HepG2 (cell line): ENCODE measurements around the gene TNNI2. TPM values are rescaled to one million over a fixed set of nuclear protein-coding genes. Genes with fewer than 3 reads are reported as not detected.

Experiments used
- HES4 ChIP-seq: sonication (generic); formaldehyde crosslinking; IDR thresholded peaks from 2 replicates; pipeline ENCODE4 v1.9.0; 2021; ENCODE audit warnings: mild to moderate bottlenecking, missing genetic modification reagents, borderline replicate concordance
- HNRNPL ChIP-seq: fragments of 200-400 bp; formaldehyde crosslinking; IDR thresholded peaks from 2 replicates; pipeline ENCODE4 v1.6.1; 2017; ENCODE audit warnings: mild to moderate bottlenecking, low read depth, low read length
- MAFF ChIP-seq: IDR thresholded peaks from 2 replicates; pipeline ENCODE4 v1.6.1; 2011; ENCODE audit warnings: low read depth, low read length, improper control_type of control experiment
- POLR2AphosphoS2 ChIP-seq: IDR thresholded peaks from 2 replicates; pipeline ENCODE4 v1.6.1; 2011; ENCODE audit warnings: low read depth, low read length, improper control_type of control experiment
- USF2 ChIP-seq, 2 experiments: sonication (generic) in 1 of 2; formaldehyde crosslinking in 1 of 2; IDR thresholded peaks; 2 replicates each; pipeline versions ENCODE4 v1.5.1 to v1.6.1; 2011 to 2020; ENCODE audit warnings: borderline replicate concordance in 1 of 2, low read depth in 1 of 2, low read length in 1 of 2, mild to moderate bottlenecking in 1 of 2, missing genetic modification reagents in 1 of 2, moderate library complexity in 1 of 2
- ZFP36L1 ChIP-seq: sonication (generic); formaldehyde crosslinking; IDR thresholded peaks from 2 replicates; pipeline ENCODE4 v1.8.0; 2022; ENCODE audit warnings: mild to moderate bottlenecking, missing genetic modification reagents, moderate library complexity
- ZFP90 ChIP-seq: sonication (generic); formaldehyde crosslinking; IDR thresholded peaks from 2 replicates; pipeline ENCODE4 v1.8.0; 2022; ENCODE audit warnings: missing genetic modification reagents, mild to moderate bottlenecking, inconsistent platforms, borderline replicate concordance
- ZNF225 ChIP-seq: sonication (generic); formaldehyde crosslinking; IDR thresholded peaks from 2 replicates; pipeline ENCODE4 v1.4.0; 2020; ENCODE audit warnings: mild to moderate bottlenecking, missing genetic modification reagents
- ZNF530 ChIP-seq: sonication (generic); formaldehyde crosslinking; IDR thresholded peaks from 2 replicates; pipeline ENCODE4 v1.5.0; 2020; ENCODE audit warnings: low read depth, mild to moderate bottlenecking, missing genetic modification reagents
- polyA plus RNA-seq, 8 experiments: library from polyadenylated mRNA; depleted of rRNA in 3 of 8; stranded (reverse) in 7 of 8; unstranded in 1 of 8; fragments of >200 nt; fragmentation: Illumina TruSeq in 4 of 8; extraction: Trizol in 4 of 8; gene quantifications; 2 replicates each; pipeline versions ENCODE4 v1.2.1 to v1.2.3, GENCODE V29; 2011 to 2016; ENCODE audit warnings: low read depth in 4 of 8, missing spikeins in 1 of 8, mixed read lengths in 1 of 8; ENCODE audit not compliant: insufficient read depth in 1 of 8
- total RNA-seq, 5 experiments: library from RNA; depleted of rRNA; stranded (reverse); fragments of >200 nt; fragmentation: Illumina TruSeq; extraction: Trizol; gene quantifications; 2 replicates each; pipeline ENCODE4 v1.2.3, GENCODE V29; 2016; ENCODE audit warnings: low read depth in 1 of 5
- TF ChIP-seq, protein P1 (sequence below): sonication (generic); formaldehyde crosslinking; IDR thresholded peaks from 2 replicates; pipeline ENCODE4 v1.4.0; 2020; ENCODE audit warnings: mild to moderate bottlenecking, missing genetic modification reagents
- TF ChIP-seq, protein P2 (sequence below): conservative IDR thresholded peaks from 2 replicates; pipeline ENCODE4 v1.6.1; 2018; ENCODE audit warnings: missing genetic modification reagents

The TNNI2 gene
- total and polyA plus RNA-seq, 2 of the 13 experiments (the other 11 are each of a cell fraction or from before 2014, with no cell fraction given), result 7.2 to 12.0 TPM

DNA sequence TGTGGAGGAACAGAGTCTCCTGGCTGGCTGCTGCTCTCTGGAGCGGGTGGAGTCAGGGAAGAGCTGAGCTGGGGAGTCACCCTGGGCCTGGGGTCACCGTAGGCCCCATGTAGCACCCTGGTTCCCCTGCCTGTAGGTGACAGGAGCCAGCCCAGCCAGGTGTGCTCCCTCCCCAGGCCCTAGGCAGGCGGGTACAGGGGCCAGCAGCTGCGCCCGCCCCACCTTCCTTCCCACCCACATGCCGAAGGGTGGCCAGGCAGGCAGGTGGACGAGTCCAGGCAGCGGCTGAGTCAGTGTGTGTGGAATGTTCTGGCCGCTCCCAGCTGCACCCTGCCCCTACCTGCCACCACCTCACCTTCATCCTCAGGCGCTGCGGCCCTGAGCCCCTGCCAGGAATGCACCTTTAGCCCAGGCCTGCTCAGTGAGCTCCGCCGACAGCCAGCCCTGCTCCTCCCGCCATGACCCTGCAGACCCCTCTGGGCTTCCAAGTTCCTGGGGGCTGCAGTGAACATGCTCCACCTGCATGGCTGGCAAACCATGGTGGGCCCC is 4.6 kb upstream of the TNNI2 start (continued):
- TF ChIP-seq ZNF530 (CRISPR knock-in tag), result no peak
- TF ChIP-seq, protein P1, sequence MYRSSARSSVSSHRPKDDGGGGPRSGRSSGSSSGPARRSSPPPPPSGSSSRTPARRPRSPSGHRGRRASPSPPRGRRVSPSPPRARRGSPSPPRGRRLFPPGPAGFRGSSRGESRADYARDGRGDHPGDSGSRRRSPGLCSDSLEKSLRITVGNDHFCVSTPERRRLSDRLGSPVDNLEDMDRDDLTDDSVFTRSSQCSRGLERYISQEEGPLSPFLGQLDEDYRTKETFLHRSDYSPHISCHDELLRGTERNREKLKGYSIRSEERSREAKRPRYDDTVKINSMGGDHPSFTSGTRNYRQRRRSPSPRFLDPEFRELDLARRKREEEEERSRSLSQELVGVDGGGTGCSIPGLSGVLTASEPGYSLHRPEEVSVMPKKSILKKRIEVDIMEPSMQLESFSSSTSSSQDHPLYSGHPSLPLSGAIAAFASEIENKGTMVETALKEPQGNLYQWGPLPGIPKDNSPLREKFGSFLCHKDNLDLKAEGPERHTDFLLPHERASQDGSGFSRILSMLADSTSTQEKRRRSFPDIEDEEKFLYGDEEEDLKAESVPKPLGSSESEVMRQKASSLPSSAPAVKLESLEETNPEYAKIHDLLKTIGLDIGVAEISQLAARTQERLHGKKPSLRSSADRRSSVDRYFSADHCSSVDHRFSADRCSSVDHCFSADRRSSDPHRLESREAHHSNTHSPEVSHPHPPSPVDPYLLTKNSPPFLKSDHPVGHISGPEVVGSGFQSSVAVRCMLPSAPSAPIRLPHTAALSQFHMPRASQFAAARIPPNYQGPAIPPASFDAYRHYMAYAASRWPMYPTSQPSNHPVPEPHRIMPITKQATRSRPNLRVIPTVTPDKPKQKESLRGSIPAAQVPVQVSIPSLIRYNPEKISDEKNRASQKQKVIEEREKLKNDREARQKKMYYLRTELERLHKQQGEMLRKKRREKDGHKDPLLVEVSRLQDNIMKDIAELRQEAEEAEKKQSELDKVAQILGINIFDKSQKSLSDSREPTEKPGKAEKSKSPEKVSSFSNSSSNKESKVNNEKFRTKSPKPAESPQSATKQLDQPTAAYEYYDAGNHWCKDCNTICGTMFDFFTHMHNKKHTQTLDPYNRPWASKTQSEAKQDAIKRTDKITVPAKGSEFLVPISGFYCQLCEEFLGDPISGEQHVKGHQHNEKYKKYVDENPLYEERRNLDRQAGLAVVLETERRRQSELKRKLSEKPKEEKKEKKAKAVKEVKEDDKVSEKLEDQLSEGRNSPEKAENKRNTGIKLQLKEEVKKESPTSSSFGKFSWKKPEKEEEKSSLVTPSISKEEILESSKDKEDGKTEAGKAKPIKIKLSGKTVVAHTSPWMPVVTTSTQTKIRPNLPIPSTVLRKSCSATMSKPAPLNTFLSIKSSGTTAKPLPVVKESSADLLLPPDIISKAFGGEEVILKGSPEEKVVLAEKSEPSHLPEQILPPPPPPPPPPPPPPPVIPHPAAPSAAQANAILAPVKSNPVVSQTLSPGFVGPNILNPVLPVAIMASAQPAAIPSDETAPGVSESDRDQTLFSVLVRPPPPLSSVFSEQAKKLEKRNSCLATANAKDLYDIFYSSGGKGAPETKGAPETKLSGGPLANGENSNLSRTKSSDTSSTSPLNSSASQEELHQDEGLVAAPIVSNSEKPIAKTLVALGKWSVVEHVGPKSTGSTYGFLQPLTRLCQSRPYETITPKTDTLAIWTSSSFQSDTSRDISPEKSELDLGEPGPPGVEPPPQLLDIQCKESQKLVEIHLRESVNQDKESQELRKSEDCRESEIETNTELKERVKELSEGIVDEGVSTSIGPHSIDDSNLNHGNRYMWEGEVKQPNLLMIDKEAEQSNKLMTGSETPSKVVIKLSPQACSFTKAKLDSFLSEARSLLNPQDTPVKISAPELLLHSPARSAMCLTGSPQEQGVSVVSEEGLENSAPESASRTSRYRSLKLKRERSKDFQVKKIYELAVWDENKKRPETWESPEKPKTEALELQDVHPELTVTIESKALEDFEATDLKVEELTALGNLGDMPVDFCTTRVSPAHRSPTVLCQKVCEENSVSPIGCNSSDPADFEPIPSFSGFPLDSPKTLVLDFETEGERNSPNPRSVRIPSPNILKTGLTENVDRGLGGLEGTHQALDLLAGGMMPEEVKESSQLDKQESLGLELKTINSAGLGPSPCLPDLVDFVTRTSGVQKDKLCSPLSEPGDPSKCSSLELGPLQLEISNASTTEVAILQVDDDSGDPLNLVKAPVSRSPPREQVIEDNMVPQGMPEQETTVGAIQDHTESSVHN, result no peak
- TF ChIP-seq HNRNPL, result 0 out of 2 replicates have a peak, but pooled peaks have one; percentile 42
- peak; percentile 60; the same call in 1 of the 2 replicates for TF ChIP-seq ZFP90
- no peak for TF ChIP-seq POLR2AphosphoS2
- TF ChIP-seq ZNF225 (CRISPR knock-in tag), result no peak
- peak; percentile 97 for TF ChIP-seq HES4
- TF ChIP-seq, protein P2, sequence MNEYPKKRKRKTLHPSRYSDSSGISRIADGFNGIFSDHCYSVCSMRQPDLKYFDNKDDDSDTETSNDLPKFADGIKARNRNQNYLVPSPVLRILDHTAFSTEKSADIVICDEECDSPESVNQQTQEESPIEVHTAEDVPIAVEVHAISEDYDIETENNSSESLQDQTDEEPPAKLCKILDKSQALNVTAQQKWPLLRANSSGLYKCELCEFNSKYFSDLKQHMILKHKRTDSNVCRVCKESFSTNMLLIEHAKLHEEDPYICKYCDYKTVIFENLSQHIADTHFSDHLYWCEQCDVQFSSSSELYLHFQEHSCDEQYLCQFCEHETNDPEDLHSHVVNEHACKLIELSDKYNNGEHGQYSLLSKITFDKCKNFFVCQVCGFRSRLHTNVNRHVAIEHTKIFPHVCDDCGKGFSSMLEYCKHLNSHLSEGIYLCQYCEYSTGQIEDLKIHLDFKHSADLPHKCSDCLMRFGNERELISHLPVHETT, result no peak
- TF ChIP-seq USF2 (IDR thresholded peaks at IDR 0.05; ENCODE audit: low read depth, low read length), result no peak
- no peak for TF ChIP-seq USF2 (CRISPR knock-in tag; IDR thresholded peaks at IDR 0.05; ENCODE audit: borderline replicate concordance)
- no peak for TF ChIP-seq MAFF
- no peak for TF ChIP-seq ZFP36L1
